SK-N-SH treated with all-trans-retinoic acid at 6 μM for 48 hours (cell line): Measurements from ENCODE around the gene NSA2.
"Not testable (repeated sequence)": the region's sequence is repeated elsewhere in the genome, so short reads cannot be mapped to it uniquely, and the experiment has no call there.

Source experiments
- ATAC-seq: fragments of 200-7000 bp; cut with Tn5 transposase; 3 replicates; pipeline ENCODE4 v1.9.1; 2020; ENCODE audit warnings: mild to moderate bottlenecking, moderate library complexity
- ARNTL ChIP-seq: fragments of 450-650 bp; formaldehyde crosslinking; IDR thresholded peaks from 2 replicates; pipeline ENCODE4 v1.5.0; 2020; ENCODE audit warnings: low read depth, mild to moderate bottlenecking, moderate library complexity, borderline replicate concordance
- BACH2 ChIP-seq: fragments of 250-450 bp; sonication (Bioruptor Pico); IDR thresholded peaks from 2 replicates; pipeline ENCODE4 v1.9.0; 2021; ENCODE audit warnings: mild to moderate bottlenecking, borderline replicate concordance
- CREB5 ChIP-seq: fragments of 250-450 bp; sonication (Bioruptor Pico); IDR thresholded peaks from 2 replicates; pipeline ENCODE4 v1.5.1; 2020; ENCODE audit warnings: low read depth, mild to moderate bottlenecking, moderate library complexity
- CSDC2 ChIP-seq: fragments of 250-450 bp; sonication (Bioruptor Pico); IDR thresholded peaks from 2 replicates; pipeline ENCODE4 v1.5.0; 2020; ENCODE audit warnings: mild to moderate bottlenecking, moderate library complexity
- CSRNP3 ChIP-seq: fragments of 250-450 bp; sonication (Bioruptor Pico); IDR thresholded peaks from 2 replicates; pipeline ENCODE4 v1.5.1; 2021; ENCODE audit warnings: mild to moderate bottlenecking, moderate library complexity
- ESRRG ChIP-seq: fragments of 250-450 bp; sonication (Bioruptor Pico); IDR thresholded peaks from 2 replicates; pipeline ENCODE4 v1.6.1; 2021; ENCODE audit warnings: mild to moderate bottlenecking
- GLIS3 ChIP-seq: fragments of 250-450 bp; sonication (Bioruptor Pico); IDR thresholded peaks from 2 replicates; pipeline ENCODE4 v1.5.0; 2020; ENCODE audit warnings: mild to moderate bottlenecking, moderate library complexity
- OSR1 ChIP-seq: fragments of 250-450 bp; sonication (Bioruptor Pico); IDR thresholded peaks from 2 replicates; pipeline ENCODE4 v1.8.0; 2022; ENCODE audit warnings: moderate library complexity, mild to moderate bottlenecking, inconsistent platforms
- PATZ1 ChIP-seq: fragments of 250-450 bp; sonication (Bioruptor Pico); IDR thresholded peaks from 2 replicates; pipeline ENCODE4 v1.8.0; 2020; ENCODE audit warnings: mild to moderate bottlenecking, moderate library complexity, borderline replicate concordance
- POU6F1 ChIP-seq: fragments of 250-450 bp; sonication (Bioruptor Pico); IDR thresholded peaks from 2 replicates; pipeline ENCODE4 v1.8.0; 2021; ENCODE audit warnings: low read depth, mild to moderate bottlenecking, moderate library complexity, borderline replicate concordance
- PPARA ChIP-seq: fragments of 250-450 bp; sonication (Bioruptor Pico); IDR thresholded peaks from 2 replicates; pipeline ENCODE4 v1.5.0; 2020; ENCODE audit warnings: mild to moderate bottlenecking, borderline replicate concordance
- RARB ChIP-seq: fragments of 250-450 bp; sonication (Bioruptor Pico); IDR thresholded peaks from 2 replicates; pipeline ENCODE4 v1.8.0; 2021; ENCODE audit warnings: mild to moderate bottlenecking, moderate library complexity
- SNAI2 ChIP-seq: fragments of 250-450 bp; sonication (Bioruptor Pico); IDR thresholded peaks from 2 replicates; pipeline ENCODE4 v1.5.0; 2020; ENCODE audit warnings: mild to moderate bottlenecking, moderate library complexity
- TCF4 ChIP-seq: fragments of 250-450 bp; sonication (Bioruptor Pico); IDR thresholded peaks from 2 replicates; pipeline ENCODE4 v1.8.0; 2021; ENCODE audit warnings: mild to moderate bottlenecking, moderate library complexity, borderline replicate concordance
- TOX ChIP-seq: fragments of 250-450 bp; sonication (Bioruptor Pico); IDR thresholded peaks from 2 replicates; pipeline ENCODE4 v1.8.0; 2021; ENCODE audit warnings: mild to moderate bottlenecking, moderate library complexity, borderline replicate concordance
- TSHZ2 ChIP-seq: fragments of 250-450 bp; sonication (Bioruptor Pico); IDR thresholded peaks from 2 replicates; pipeline ENCODE4 v1.5.0; 2020; ENCODE audit warnings: mild to moderate bottlenecking, moderate library complexity
- ZC3H10 ChIP-seq: fragments of 250-450 bp; sonication (Bioruptor Pico); IDR thresholded peaks from 2 replicates; pipeline ENCODE4 v1.5.1; 2021; ENCODE audit warnings: mild to moderate bottlenecking, moderate library complexity
- ZFP3 ChIP-seq: fragments of 250-450 bp; sonication (Bioruptor Pico); IDR thresholded peaks from 2 replicates; pipeline ENCODE4 v1.5.0; 2020; ENCODE audit warnings: mild to moderate bottlenecking, moderate library complexity
- ZFP30 ChIP-seq: fragments of 450-650 bp; formaldehyde crosslinking; IDR thresholded peaks from 2 replicates; pipeline ENCODE4 v1.5.0; 2022; ENCODE audit warnings: mild to moderate bottlenecking, moderate library complexity
- ZNF565 ChIP-seq: fragments of 450-650 bp; formaldehyde crosslinking; conservative IDR thresholded peaks from 2 replicates; pipeline ENCODE4 v1.5.0; 2020; ENCODE audit warnings: low read depth, mild to moderate bottlenecking, moderate library complexity
- ZNF70 ChIP-seq: fragments of 450-650 bp; formaldehyde crosslinking; IDR thresholded peaks from 2 replicates; pipeline ENCODE4 v1.5.0; 2020; ENCODE audit warnings: mild to moderate bottlenecking, moderate library complexity

NSA2 gene

DNA sequence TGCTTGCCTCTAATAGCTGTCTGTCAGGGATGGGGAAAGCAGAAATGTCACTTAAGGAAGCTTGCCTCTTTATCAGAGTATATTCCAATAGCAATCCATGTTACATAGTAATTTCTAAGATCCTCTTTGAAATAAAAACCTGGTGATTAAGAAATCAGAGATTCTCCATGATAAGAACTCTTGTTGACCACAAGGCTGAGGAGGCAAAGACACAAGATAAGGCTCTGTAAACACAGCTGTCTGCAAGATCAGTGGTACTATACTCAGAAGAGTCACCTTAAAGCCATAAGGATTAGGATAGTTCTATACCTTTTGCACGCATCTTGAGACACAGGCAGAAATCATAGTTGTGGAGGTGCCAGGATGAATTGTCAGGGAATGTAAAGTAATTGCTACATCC is 41.7 kb upstream of the NSA2 start:
- TF ChIP-seq RARB (CRISPR knock-in tag), result no peak
- no peak for TF ChIP-seq ARNTL
- no peak for TF ChIP-seq OSR1
- TF ChIP-seq PATZ1, result no peak
- TF ChIP-seq CSRNP3 (CRISPR knock-in tag), result no peak
- no peak for TF ChIP-seq ZNF565 (CRISPR knock-in tag)
- no peak for ATAC-seq

DNA sequence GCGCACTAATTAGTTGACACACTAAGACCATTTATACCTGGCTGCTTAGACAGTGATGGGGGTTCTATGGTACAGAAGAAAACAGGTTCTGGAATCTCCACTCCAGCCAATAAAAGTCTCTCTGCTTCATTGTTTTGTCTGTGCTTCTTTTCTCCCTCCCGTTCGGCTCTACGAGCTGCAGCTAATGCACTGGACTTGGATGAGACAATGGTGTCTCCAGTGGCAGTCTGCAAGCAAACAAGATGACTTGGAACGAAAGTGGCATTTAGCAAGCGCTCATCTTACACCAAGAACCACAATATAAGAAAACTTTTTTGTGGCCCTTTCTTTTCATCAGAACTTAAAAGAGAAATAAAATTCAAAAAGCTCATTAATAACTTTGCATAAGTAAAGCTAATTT is 30.3 kb upstream of the NSA2 start:
- TF ChIP-seq BACH2 (CRISPR knock-in tag) (no peak), PPARA (CRISPR knock-in tag) (no peak), TOX (no peak), ZFP3 (no peak), SNAI2 (CRISPR knock-in tag) (no peak), ESRRG (no peak), OSR1 (no peak), CREB5 (CRISPR knock-in tag) (no peak), TSHZ2 (CRISPR knock-in tag) (no peak), CSDC2 (CRISPR knock-in tag) (no peak), ZFP30 (no peak), ZC3H10 (CRISPR knock-in tag) (no peak), ZNF70 (CRISPR knock-in tag) (no peak), POU6F1 (CRISPR knock-in tag) (no peak)
- no peak for ATAC-seq

DNA sequence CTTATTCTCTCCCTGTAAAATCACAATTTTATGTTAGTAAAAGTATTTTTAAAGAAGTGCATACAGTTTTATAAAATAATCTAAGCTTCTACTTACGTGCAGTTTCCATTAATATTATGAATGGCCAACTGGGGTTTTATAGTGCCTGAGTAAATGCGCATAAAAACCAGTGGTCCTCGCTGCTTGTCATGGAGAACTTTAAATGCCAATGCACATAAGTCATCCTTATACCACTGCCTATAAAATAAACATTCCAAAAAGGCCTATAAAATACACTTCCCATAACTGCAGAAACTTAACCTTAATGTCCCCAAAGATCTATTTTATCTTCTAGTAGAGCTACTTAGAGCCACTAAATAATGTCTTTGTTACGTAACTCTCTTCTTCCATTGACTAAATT is 28.6 kb upstream of the NSA2 start:
- TF ChIP-seq TOX, result no peak
- no peak for TF ChIP-seq ZFP30
- no peak for TF ChIP-seq TCF4 (CRISPR knock-in tag)
- no peak for TF ChIP-seq ZNF565 (CRISPR knock-in tag)
- TF ChIP-seq TSHZ2 (CRISPR knock-in tag), result no peak
- TF ChIP-seq ZC3H10 (CRISPR knock-in tag), result no peak
- TF ChIP-seq GLIS3 (CRISPR knock-in tag), result no peak
- ATAC-seq, result no peak

- not testable (repeated sequence) for ATAC-seq
Observed at GRCh38 chr5:74748742-74749141, 18.3 kb upstream of the NSA2 start.
